GM19467 (cell line): ENCODE results near the gene SAE1.

Experiments used
- ATAC-seq: cut with Tn5 transposase; IDR thresholded peaks from one replicate; pipeline ENCODE4 v1.9.1; 2021; ENCODE audit warnings: mild to moderate bottlenecking, moderate library complexity; ENCODE audit not compliant: unreplicated experiment

The SAE1 gene

DNA sequence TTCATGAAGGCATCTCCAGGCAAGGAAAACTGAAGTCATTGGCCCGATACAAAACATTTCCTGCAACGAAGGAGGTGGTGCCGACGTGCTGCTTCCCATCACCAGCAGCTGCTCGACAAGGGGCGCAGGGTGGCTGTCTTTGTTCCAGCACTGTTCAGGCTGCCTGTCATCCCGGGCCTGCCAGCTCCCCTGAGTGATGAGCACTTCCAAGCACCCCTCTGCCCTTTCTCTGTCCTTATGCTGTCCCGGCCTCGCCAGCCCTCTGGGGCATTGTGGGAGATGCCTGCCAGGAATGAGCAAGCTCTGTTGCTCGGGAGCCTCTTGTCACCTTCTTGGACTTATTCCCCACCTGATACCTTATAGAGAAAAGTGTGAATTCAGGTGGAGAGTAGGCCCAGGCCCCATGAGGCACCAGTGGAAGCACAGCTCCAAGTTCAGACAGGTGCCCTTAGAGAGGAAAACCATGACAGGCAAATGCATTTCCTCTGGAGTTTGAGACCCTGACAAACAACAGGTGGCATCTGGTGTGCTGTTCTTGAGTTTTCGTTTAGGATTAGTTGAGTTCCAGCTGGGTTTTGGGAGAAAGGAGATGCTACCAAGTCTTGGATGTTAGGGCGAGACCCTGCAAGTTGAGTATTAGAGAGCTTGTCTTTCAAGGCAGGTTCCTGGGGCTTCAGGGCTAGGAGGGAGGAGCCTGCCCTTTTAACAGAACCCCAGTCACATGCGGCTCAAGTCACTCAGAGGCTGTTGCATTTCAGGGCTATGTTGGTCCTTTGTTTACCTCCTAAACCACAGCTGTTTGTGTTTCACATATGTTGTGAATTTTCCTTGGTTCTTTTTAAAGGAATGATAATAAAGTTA, 78.9 kb downstream of the SAE1 start:
- no peak for ATAC-seq

- no peak for ATAC-seq
Observed at GRCh38 chr19:47210180-47210490, 79.5 kb downstream of the SAE1 start.

DNA sequence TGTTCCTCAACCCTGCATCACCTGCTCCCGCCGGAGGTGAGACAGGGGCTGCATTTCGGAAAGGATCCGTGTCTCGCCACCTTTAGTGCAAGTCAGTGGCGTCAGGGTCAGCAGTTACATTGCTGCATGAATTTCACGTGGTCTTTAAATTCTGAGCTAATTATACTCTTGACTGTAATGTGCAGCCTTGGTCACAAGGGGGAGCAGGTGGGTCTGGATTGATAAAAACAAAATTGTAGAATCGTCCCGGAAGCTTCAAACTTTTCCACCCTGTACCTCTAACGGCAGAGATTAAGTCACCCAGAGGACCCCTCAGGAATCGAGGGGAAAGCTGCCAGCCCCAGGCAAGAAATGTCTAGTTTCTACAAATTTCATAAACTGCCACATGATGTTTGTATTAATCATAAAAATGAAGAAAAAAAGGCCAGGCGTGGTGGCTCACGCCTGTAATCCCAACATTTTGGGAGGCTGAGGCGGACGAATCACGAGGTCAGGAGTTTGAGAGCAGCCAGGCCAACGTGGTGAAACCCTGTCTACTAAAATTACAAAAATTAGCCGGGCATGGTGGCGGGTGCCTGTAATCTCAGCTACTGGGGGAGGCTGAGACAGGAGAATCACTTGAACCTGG, 80.2 kb downstream of the SAE1 start:
- no peak for ATAC-seq

GRCh38 chr19:47215581-47215980, 84.9 kb downstream of the SAE1 start:
- no peak for ATAC-seq

DNA sequence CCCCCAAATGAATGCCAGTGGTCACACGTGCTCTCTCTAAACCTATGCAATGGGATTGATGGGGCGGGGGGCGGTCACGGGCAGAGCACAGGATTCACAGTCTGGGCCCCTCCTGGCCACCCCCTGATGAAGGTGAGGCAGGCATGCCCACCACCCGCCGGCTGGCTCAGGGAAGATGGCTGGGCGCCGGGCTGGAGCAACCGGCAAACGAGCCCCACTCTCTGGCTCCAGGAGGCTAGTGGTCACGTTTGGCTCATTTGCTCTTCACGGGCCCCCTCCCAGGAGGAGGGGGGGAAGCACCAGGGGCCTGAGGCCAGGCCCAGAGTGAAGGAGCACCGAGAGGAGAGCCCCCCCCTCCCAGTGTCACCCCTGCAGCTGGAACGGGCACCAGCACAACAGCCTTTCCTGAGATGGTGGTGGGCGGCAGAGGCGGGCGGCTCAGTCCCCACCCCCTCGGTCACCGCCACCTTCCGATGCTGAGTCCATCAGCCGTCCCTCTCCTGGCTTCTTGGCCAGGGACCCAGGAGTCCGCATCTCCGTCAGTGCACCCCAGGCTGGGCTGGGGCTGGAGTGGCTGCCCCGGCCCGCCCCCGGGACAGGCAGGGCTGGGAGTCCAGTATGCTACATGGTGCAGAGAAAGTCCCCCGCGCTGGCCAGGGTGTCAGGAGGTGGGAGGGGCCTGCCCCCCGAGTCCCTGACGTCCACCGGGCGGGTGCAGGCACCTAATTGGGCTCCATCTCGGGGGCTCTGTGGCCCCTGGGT, 90.6 kb downstream of the SAE1 start:
- no peak for ATAC-seq

DNA sequence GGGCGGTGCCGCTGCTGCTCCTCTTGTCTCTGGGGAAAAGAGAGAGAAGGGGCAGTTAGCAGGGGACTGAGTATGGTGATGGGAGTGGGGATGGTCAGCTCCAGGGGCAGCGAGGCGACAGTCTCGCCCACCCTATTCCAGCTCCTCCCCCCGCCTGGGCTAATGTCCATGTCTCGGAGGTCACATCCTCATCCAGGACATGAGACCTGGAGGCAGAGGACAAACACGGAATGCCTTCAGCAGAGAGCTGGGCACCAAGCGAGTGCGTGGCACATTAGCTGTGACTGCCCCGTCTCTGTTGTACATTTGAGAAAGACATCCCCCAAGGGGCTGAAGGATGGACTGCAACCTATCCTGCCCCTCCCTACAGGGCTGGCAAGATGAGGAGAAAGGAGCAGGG, 91.3 kb downstream of the SAE1 start:
- no peak for ATAC-seq

DNA sequence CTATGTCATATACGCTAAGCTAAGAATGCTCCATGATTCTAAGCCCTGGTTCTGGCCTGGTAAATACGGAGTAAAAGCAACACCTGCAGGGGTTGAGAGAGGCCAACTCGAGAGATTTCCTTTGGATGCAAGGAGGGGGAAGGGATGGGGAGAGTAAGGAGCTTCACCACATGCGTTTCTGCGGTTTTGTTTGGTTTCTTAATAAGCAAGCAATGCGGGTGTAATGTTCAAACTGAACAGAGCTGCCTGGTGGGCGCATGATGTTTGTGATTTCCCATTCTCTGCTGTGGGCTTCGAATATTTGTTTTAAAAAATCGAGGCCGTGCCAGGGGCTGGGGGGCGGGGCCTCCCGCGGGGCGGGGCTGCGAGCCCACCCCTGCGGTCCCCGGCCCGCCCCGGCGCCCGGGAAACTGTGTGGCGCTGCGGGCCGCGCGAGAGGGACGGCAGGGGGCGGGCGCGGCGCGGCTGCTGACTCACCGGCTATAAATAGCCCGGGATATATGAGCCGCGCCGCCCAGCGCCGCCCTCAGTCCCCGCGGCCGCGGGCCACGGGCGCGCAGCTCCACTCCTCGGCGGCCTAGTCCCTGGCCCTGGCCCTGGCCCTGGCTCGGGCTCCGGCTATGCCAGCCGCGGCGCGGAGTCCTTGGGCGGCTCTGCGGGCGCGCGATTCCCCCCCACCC, 95.3 kb downstream of the SAE1 start:
- ATAC-seq = peak; percentile 38

DNA sequence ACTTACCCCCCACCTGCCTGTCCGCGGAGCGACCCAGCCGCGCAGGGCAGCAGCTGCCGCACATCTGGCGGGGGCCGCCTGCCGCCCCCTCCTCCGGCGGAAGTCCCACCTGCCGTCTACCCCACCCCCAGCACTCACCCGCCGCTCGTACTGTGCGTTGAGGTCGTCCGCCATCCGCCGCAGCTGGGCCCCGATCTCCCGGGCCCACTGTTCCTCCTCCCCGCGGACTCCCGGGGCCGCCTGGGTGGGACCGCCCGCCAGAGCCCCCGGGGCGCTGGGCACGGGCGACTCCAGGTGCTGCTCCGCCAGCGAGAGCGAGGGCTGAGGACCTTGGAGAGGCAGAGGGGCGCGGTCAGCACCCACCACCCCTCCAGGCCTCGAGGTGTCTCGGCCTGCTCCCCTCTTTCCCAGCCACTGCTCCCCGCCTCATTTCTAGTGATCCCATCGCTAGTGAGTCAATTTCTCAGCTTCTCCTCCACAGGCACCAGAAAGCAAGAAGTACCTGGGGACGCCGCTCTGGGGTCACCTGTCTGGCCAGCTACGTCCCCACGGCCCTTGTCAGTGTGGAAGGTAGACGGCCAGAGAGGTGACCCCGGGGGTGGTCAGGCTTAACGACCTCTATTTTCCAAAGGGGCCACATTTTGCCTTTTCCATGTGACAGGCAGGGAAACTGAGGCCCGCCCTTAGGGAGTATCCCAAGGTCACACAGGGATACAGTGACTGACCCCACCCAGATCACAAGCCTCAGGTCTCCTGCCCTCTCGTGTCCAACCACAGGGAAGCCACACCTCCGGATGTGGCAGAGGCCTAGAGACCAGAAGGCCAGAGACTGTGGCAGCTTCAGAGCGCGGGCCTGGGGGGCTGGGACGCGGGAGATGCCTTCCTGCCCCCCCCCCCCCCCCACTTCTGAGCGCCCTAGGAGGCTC, 96.1 kb downstream of the SAE1 start:
- ATAC-seq = peak; percentile 14

DNA sequence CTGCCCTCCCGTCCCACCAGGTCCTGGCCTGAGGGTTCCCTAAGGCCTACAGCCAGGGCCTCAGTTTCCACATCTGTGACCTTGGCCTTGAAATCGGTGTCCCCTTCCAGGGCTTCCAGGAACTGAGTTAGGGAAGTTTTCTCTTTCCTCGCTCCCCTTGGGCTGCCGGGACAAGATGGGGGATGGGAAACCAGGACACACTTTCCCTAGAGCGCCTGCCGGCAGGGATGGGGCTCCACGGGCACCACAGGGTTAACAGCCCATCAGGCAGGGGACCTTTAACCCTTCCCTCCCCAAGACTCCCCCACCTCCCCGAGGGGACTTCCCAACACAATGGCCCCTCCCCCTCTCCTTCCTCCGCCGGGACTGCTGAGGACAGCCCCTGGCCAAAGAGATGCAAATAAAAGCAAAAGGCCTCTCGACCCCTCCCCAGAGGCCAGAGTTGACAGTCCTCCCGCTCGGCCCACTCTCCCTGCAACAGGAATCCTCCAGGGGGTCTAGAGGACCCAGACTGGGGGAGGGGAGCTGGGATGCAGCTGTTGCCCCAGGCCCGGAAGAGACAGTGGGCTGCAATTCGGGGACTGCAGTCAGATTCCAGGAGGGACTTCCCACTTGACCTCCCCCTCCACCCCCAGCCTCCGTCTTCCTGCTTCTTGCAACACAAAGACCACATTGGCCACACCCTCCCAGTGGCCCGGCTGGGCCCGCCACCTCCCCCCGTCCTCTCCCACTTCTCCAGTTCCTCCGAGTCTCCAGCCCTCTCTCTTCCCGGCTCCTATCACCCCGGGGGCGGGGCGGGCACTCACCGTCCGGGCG, 96.9 kb downstream of the SAE1 start:
- no peak for ATAC-seq

GRCh38 chr19:47228168-47228936, 97.7 kb downstream of the SAE1 start:
- no peak for ATAC-seq

- no peak for ATAC-seq
Observed at GRCh38 chr19:47228937-47229675, 98.5 kb downstream of the SAE1 start.

DNA sequence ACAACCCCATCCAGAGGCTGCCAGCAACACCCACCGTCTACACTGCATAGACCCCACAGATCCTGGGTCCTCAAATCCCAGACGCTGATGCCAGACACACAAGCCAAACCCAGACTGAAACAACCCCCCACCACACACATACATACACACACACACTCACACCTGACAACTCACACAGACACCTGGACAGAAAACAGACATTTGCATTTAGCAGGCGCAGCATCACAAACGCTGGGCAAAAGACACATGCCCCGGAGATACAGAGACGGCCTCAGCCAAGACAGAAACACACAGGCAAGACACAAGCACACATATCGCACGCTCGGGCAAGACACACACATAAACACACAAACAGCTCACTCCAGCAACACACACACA, 99.0 kb downstream of the SAE1 start:
- no peak for ATAC-seq

DNA sequence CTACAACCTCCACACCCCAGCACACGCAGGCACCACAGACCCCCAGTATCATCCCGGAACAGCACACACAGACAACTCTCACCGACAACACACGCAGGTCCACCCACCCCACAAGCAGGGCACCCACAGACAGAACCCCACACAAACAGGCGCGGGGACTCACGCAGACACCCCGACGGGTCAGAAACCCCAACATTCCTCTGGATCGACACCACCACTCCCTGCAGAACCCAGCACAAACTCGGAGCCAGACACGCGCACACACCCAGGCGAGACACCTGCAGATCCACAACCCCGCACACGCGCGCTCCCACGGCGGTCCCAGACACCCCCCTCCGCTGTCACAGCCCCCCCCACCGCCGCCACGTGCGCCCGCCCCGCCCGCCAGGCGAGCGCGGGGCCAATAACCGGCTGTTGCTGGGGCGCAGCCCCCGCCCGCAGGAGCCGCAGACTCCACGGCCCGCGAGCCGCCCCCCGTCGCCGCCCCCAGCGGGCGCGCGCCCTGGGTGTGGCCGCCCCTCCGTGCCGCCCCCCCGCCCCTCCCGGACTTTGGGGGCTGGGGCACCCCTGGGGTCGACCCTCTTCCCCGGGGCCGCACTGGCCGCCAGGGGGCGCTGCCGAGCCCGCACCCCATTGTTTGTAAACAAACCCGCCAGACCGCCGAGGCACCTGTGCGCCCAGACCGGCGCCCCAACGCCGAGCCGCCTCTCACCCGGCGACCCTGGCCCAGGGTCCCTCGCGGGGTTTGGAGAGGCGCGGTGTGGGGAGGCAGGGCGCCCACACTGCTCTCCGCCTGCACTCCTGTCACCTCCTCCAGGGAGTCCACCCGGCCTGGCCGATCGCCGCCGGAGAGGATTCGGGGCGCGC, 99.7 kb downstream of the SAE1 start:
- ATAC-seq = no peak

DNA sequence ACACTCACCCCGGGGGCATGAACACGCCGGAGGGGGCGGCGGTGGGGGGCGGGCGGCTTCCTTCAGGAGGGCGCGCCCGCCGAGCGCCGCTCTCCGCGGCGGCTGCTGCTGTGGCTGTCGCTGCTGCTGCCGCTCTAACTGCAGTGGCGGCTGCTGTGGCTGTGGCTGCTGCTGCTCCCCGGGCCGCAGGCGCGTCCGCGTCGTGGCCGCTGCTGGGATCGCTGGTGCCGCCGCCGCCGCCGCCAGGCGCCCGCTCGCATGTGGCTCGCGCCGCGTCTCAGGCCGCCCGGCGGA, 100.2 kb downstream of the SAE1 start, which contains the start of gene BBC3:
Gene BBC3, minus strand, starts transcription at position 279 of the 294 bp plus-strand sequence. CDS start 2,768 bp downstream, outside the sequence.
- no peak for ATAC-seq

DNA sequence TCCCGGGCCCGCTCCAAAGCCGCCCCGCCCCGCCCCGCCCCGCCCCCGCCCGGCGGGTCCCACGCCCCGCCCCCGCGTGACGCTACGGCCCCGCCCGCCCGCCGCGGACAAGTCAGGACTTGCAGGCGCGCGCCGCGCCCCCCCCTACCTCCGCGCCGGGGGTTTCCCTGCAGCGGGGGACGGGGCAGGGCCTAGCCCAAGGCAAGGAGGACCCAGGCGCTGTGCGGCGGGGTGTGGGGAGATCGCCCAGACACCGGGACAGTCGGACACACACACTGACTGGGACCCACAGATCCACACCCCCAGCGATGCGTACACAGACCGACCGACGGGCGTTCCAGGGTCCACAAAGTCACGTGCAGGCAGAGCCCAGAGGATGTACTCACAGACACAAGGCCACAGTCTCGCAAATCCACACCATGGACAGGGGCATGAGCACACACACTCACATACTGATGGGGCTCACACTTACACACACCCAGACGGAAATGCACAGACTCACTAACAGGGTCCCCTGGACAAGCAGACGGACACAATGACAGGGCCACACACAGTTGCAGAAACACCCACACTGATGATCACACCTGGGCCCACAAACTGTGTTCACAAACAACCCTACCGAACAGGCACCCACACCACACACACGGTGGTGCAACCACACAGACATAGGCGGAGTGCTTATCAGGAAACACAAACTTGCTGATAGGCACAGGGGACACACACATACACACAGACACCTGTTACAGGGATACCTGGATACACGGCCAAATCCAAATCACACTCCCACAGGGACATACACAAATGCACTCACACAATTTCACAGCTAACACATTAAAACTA, 100.8 kb downstream of the SAE1 start:
- ATAC-seq = peak; percentile 27
